NB4 (cell line): ENCODE results near the gene FBXO44.
A peak's percentile ranks its signal among the peaks of the same experiment; 100 is the strongest.

ENCODE experiments used
- DNase-seq: peaks from one replicate; pipeline ENCODE4 v3.0.0; 2010; ENCODE audit warnings: low read depth
- H3K4me3 ChIP-seq: one replicate; pipeline ENCODE4 v1.5.1; 2011; ENCODE audit warnings: mild to moderate bottlenecking, low read depth, low read length, moderate library complexity
- MYC ChIP-seq: IDR thresholded peaks from 2 replicates; pipeline ENCODE4 v1.6.1; 2011; ENCODE audit warnings: low read depth, low read length
- POLR2A ChIP-seq: IDR thresholded peaks from 2 replicates; pipeline ENCODE4 v1.6.1; 2011; ENCODE audit warnings: mild to moderate bottlenecking; ENCODE audit not compliant: insufficient read length; ENCODE audit errors: extremely low read depth
- TF ChIP-seq, protein P1 (sequence below): IDR thresholded peaks from one replicate; pipeline ENCODE4 v1.5.1; 2012; ENCODE audit warnings: low read depth, low read length
- TF ChIP-seq, protein P2 (sequence below): IDR thresholded peaks from 2 replicates; pipeline ENCODE4 v1.6.1; 2011; ENCODE audit warnings: low read depth, low read length

FBXO44 gene

DNA sequence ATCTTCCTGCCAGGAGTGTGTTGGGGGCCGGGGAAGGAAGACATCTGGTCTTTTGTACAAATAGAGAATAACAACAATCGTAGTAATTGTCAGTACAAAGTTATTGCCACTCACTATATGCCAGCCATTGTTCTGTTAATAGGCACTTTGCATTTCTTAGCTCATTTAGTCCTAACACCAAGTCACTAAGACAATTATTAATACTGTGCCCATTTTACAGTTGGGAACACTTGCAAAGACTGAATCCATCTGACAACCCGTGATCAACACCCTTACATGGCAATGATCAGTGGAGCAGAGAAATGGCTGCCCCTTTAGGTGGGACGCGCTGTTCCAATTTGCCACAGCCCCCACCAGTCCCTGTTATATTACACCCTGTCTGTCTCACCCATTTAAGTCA lies 33.8 kb upstream of the FBXO44 start:
- no peak for DNase-seq
- no peak overlapping the region for H3K4me3 ChIP-seq
- TF ChIP-seq MYC (no peak), POLR2A (no peak)
- TF ChIP-seq, protein P1, sequence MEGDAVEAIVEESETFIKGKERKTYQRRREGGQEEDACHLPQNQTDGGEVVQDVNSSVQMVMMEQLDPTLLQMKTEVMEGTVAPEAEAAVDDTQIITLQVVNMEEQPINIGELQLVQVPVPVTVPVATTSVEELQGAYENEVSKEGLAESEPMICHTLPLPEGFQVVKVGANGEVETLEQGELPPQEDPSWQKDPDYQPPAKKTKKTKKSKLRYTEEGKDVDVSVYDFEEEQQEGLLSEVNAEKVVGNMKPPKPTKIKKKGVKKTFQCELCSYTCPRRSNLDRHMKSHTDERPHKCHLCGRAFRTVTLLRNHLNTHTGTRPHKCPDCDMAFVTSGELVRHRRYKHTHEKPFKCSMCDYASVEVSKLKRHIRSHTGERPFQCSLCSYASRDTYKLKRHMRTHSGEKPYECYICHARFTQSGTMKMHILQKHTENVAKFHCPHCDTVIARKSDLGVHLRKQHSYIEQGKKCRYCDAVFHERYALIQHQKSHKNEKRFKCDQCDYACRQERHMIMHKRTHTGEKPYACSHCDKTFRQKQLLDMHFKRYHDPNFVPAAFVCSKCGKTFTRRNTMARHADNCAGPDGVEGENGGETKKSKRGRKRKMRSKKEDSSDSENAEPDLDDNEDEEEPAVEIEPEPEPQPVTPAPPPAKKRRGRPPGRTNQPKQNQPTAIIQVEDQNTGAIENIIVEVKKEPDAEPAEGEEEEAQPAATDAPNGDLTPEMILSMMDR, result no peak
- TF ChIP-seq, protein P2, sequence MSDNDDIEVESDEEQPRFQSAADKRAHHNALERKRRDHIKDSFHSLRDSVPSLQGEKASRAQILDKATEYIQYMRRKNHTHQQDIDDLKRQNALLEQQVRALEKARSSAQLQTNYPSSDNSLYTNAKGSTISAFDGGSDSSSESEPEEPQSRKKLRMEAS, result no peak

DNA sequence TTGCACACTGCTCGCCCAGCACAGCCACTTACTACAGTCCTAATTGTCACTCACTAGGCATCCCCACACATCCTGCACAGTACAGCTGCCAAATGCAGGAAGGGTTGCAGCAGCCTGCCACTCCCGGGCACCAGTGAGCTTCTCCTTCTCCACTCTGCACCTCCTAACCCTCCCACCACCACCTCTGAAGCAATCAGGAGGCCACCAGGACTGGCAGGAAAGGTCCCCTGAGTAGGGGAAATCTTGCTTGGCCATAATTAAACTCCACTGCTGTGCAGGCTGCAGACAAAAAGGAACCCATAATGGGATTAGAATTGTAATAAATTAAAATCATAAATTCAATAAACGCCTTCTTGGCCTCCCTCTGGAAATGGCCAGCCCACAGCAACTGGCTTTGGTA lies 32.3 kb upstream of the FBXO44 start:
- H3K4me3 ChIP-seq, result no peak overlapping the region
- DNase-seq, result peak; percentile 34
- TF ChIP-seq MYC (no peak), POLR2A (no peak)
- TF ChIP-seq, protein P2, result no peak
- TF ChIP-seq, protein P1, result no peak

DNA sequence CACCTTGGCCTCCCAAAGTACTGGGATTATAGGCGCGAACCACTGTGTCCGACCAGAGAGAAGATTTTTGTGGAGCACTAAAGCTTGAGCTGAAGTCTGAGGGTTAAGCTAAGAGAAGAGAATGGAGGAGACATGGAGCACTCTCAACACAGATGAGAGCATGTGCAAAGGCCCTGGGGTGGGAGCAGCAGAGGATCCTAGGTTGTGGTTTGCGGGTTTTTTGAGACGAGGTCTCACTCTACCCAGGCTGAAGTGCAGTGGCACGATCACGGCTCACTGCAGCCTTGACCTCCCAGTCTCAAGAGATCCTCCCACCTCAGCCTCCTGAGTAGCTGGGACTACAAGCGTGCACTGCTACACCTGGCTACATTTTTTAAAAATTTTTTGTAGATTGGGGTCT lies 31.0 kb upstream of the FBXO44 start:
- H3K4me3 ChIP-seq, result no peak overlapping the region
- no peak for DNase-seq
- TF ChIP-seq POLR2A, result no peak
- TF ChIP-seq, protein P2, result no peak
- TF ChIP-seq MYC, result no peak
- TF ChIP-seq, protein P1, result no peak

DNA sequence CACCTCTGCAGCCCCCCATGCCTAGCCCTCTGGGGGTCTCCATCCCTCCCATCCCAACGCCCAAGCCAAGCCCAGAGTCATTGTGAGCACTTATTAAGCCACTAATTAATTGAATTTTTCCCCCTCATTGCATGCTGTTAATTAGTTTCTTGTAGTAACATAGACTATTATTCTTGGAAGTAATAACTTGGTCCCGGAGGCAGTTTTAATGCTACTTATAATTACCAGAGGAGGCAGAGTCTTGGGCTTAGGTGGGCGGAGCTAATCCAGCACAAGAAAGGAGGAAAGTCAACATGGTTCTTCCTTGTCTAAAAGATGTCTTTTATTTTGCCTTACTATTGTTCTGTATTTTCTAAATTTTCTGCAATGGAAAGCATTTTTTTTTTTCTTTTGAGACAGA lies 28.1 kb upstream of the FBXO44 start:
- no peak for DNase-seq
- no peak overlapping the region for H3K4me3 ChIP-seq
- TF ChIP-seq POLR2A, result no peak
- TF ChIP-seq MYC, result no peak
- TF ChIP-seq, protein P2, result no peak
- TF ChIP-seq, protein P1, result no peak

DNA sequence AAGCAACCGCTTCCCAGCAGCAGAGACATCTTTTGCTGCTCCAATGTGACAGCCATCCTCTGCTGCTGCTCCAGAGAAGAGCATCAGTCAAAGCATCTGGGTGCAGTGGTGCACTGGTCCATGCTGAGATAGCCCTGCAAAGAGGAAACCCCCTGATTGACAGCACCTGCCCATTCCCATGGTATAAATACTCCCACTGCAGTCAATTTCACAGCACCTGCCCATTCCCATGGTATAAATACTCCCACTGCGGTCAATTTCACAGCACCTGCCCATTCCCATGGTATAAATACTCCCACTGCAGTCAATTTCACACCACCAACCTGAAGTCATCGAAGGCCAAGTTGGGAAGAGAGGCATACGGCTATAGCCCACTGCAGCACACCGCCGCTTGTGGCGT lies 25.9 kb upstream of the FBXO44 start:
- DNase-seq, result no peak
- no peak overlapping the region for H3K4me3 ChIP-seq
- TF ChIP-seq, protein P2, result no peak
- TF ChIP-seq POLR2A, result no peak
- TF ChIP-seq, protein P1, result no peak
- no peak for TF ChIP-seq MYC
